CD8-positive, alpha-beta memory T cell (primary cell): Measurements from ENCODE around the gene PNKD. TPM values are rescaled to one million over a fixed set of nuclear protein-coding genes. Genes with fewer than 3 reads are reported as not detected.

Experiments used
- CTCF ChIA-PET: fragments of 350-600 bp; sonication (Branson Sonifier 250); formaldehyde crosslinking; loops from one replicate; lab custom pipeline; 2021; ENCODE audit warnings: antibody characterized with exemption; lab: Charles Lee
- POLR2A ChIA-PET: fragments of 350-600 bp; sonication (Branson Sonifier 250); formaldehyde crosslinking; loops from one replicate; lab custom pipeline; 2021; ENCODE audit warnings: antibody characterized with exemption; lab: Charles Lee
- DNase-seq, 5 donors: peaks; one replicate each; pipeline versions ENCODE4 v3.0.0 to v3.0.0-alpha.2; 2020 to 2022; ENCODE audit warnings: mixed read lengths in 1 of 5
- H3K27ac ChIP-seq: one replicate; pipeline ENCODE4 v1.7.0; 2013; ENCODE audit warnings: low read depth, mild to moderate bottlenecking, low read length, moderate library complexity
- H3K27me3 ChIP-seq: 2 replicates; pipeline ENCODE4 v1.7.0; 2013; ENCODE audit warnings: low read length, mild to moderate bottlenecking; ENCODE audit not compliant: insufficient read depth, poor library complexity, severe bottlenecking
- H3K36me3 ChIP-seq: 2 replicates; pipeline ENCODE4 v1.7.0; 2013; ENCODE audit warnings: mild to moderate bottlenecking, low read length, moderate library complexity; ENCODE audit not compliant: insufficient read depth
- H3K4me1 ChIP-seq: 2 replicates; pipeline ENCODE4 v1.7.0; 2013; ENCODE audit warnings: mild to moderate bottlenecking, low read length, moderate library complexity; ENCODE audit not compliant: insufficient read depth
- H3K4me3 ChIP-seq: 2 replicates; pipeline ENCODE4 v1.7.0; 2013; ENCODE audit warnings: mild to moderate bottlenecking, low read length
- H3K9me3 ChIP-seq: 2 replicates; pipeline ENCODE4 v1.7.0; 2013; ENCODE audit warnings: mild to moderate bottlenecking, low read length
- H3K27ac Mint-ChIP-seq, 8 donors: one replicate each; pipeline ENCODE4 v1.8.0; 2020 to 2021; ENCODE audit warnings: mixed read lengths in 8 of 8, mild to moderate bottlenecking in 6 of 8, inconsistent platforms in 3 of 8, moderate library complexity in 3 of 8
- H3K27me3 Mint-ChIP-seq, 2 donors: one replicate each; pipeline ENCODE4 v1.8.0; 2020 to 2021; ENCODE audit warnings: mixed read lengths in 2 of 2, mild to moderate bottlenecking in 1 of 2, moderate library complexity in 1 of 2
- H3K36me3 Mint-ChIP-seq, 3 donors: one replicate each; pipeline ENCODE4 v1.8.0; 2020 to 2021; ENCODE audit warnings: mixed read lengths in 3 of 3, inconsistent platforms in 1 of 3, mild to moderate bottlenecking in 1 of 3
- H3K4me1 Mint-ChIP-seq, 3 donors: one replicate each; pipeline ENCODE4 v1.8.0; 2020 to 2021; ENCODE audit warnings: mixed read lengths in 3 of 3, inconsistent platforms in 1 of 3, mild to moderate bottlenecking in 1 of 3
- H3K4me3 Mint-ChIP-seq, 7 donors: one replicate each; pipeline ENCODE4 v1.8.0; 2020 to 2021; ENCODE audit warnings: mixed read lengths in 7 of 7, mild to moderate bottlenecking in 6 of 7, moderate library complexity in 4 of 7, inconsistent platforms in 2 of 7
- H3K9me3 Mint-ChIP-seq, 5 donors: one replicate each; pipeline ENCODE4 v1.8.0; 2020 to 2022; ENCODE audit warnings: mixed read lengths in 5 of 5, mild to moderate bottlenecking in 3 of 5, moderate library complexity in 2 of 5, inconsistent platforms in 1 of 5
- polyA plus RNA-seq: library from polyadenylated mRNA; unstranded; fragments of 300-500 nt; fragmentation: Illumina TruSeq; gene quantifications from one replicate; pipeline ENCODE4 v1.2.3, GENCODE V29; 2021
- total RNA-seq, 2 experiments: library from RNA; stranded (reverse); gene quantifications; one replicate each; pipeline ENCODE4 v1.2.3, GENCODE V29; 2021

PNKD gene
- total and polyA plus RNA-seq, 3 experiments from 2014 or later: 26.8 to 111 (median 31.6) TPM

DNA sequence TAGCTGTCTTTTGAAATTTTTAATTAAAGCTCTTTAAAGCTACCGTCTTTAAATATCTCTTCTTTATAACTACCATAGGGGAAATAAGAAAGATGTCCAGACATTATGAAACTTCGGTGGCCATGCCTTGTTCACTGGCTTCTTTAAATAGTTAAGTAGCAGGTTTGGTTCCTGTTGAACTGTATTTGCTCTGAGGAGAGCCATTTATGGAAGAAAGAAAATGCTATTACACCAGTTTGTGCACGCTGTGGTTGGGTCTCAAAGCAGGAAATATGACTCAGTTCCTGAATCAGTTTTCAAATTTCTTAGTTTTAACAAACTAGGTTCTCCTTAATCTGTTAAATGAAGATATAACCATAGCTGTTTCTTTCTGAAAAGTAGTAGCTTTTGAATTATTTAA, 41.1 kb upstream of the PNKD start:
- Histone ChIP-seq H3K27me3 (no peaks in the 10 kb centered on the region), H3K9me3 (no peaks in the 10 kb centered on the region), H3K36me3 (peaks cover 50% of the 10 kb centered on the region), H3K4me1 (peaks cover 58% of the 10 kb centered on the region), H3K4me3 (no peak overlapping the region), H3K27ac (no peak overlapping the region)
- peak overlapping the region; percentile 73 to 94 (median 92) for H3K27ac Mint-ChIP-seq
- ChIA-PET CTCF (interaction anchor here (0.9 to 2.6 kb wide), 7 partner anchors 9 to 167 kb away, joined by 3 to 13 read pairs (median 6); partner anchors contain the start of genes AAMP, ARPC2 and PNKD), POLR2A (interaction anchor here (0.6 to 2.5 kb wide), 7 partner anchors 8 to 977 kb away, joined by 3 to 10 read pairs (median 5); partner anchors contain the start of genes AAMP, ARPC2 and ZFAND2B)
- no peaks in the 10 kb centered on the region for H3K27me3 Mint-ChIP-seq
- peak in 4 of 5 donors; percentile 24 to 59 (median 49) for DNase-seq
- peaks cover 74 to 87% (median 85%) of the 10 kb centered on the region in 3 donors for H3K4me1 Mint-ChIP-seq
- H3K4me3 Mint-ChIP-seq: peak overlapping the region; percentile 51 to 82 (median 75)
- H3K36me3 Mint-ChIP-seq: peaks cover 18 to 88% (median 33%) of the 10 kb centered on the region in 3 donors
- H3K9me3 Mint-ChIP-seq: no peaks in the 10 kb centered on the region

GRCh38 chr2:218229851-218230250, 40.5 kb upstream of the PNKD start:
- H3K27ac ChIP-seq: no peak overlapping the region
- H3K4me3 Mint-ChIP-seq: peak overlapping the region in 5 of 7 donors; percentile 57 to 79 (median 67)
- H3K4me1 Mint-ChIP-seq: peaks cover 69 to 87% (median 84%) of the 10 kb centered on the region in 3 donors
- DNase-seq: no peak
- peaks cover 57% of the 10 kb centered on the region for H3K4me1 ChIP-seq
- H3K9me3 ChIP-seq: no peaks in the 10 kb centered on the region
- no peaks in the 10 kb centered on the region for H3K27me3 Mint-ChIP-seq
- H3K4me3 ChIP-seq: peak overlapping the region; percentile 10
- no peaks in the 10 kb centered on the region for H3K27me3 ChIP-seq
- POLR2A ChIA-PET: interaction anchor here (0.6 to 2.5 kb wide), 7 partner anchors 9 to 976 kb away, joined by 3 to 10 read pairs (median 3); partner anchors contain the start of genes AAMP, ARPC2 and ZFAND2B
- H3K27ac Mint-ChIP-seq: peak overlapping the region; percentile 53 to 96 (median 90)
- H3K36me3 ChIP-seq: peaks cover 52% of the 10 kb centered on the region
- CTCF ChIA-PET: interaction anchor here (1.0 to 2.6 kb wide), 6 partner anchors 10 to 57 kb away, joined by 4 to 13 read pairs (median 8); partner anchors contain the start of genes AAMP, ARPC2 and PNKD
- peaks cover 20 to 88% (median 32%) of the 10 kb centered on the region in 3 donors for H3K36me3 Mint-ChIP-seq
- no peaks in the 10 kb centered on the region for H3K9me3 Mint-ChIP-seq

GRCh38 chr2:218230882-218231281, 39.4 kb upstream of the PNKD start:
- H3K27ac ChIP-seq: peak overlapping the region; percentile 17
- DNase-seq: peak in 2 of 5 donors; percentile 12 to 38
- Mint-ChIP-seq H3K9me3 (no peaks in the 10 kb centered on the region), H3K27ac (peak overlapping the region; percentile 82 to 96 (median 92)), H3K36me3 (peaks cover 20 to 88% (median 33%) of the 10 kb centered on the region in 3 donors), H3K4me3 (peak overlapping the region; percentile 17 to 76 (median 61)), H3K27me3 (no peaks in the 10 kb centered on the region), H3K4me1 (peaks cover 58 to 77% (median 74%) of the 10 kb centered on the region in 3 donors)
- ChIA-PET CTCF (interaction anchor here (0.7 to 2.5 kb wide), 6 partner anchors 10 to 39 kb away, joined by 3 to 9 read pairs (median 3); partner anchors contain the start of genes AAMP, ARPC2 and PNKD), POLR2A (interaction anchor here (1.0 to 2.5 kb wide), 2 partner anchors 10 to 16 kb away, joined by 3 to 7 read pairs; no protein-coding TSS in a partner anchor)
- no peaks in the 10 kb centered on the region for H3K9me3 ChIP-seq
- H3K36me3 ChIP-seq: peaks cover 59% of the 10 kb centered on the region
- H3K27me3 ChIP-seq: no peaks in the 10 kb centered on the region
- no peak overlapping the region for H3K4me3 ChIP-seq
- H3K4me1 ChIP-seq: peaks cover 49% of the 10 kb centered on the region

DNA sequence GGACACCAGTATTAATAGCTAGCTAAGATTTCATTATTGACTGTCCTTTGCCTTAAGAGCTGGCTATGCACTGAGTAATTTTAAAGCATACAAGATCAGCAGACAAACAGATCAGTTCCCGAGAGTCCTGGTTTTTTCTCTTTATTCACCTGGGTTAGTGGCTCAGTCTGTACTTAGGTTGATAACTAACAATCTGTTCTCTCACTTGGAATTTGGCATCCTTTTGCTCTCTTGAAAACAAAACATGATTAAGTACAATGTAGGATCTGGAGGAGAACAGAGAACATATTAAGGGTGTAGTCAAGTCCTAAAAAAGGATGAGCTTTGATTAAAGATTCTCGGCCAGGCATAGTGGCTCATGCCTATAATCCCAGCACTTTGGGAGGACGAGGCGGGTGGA, 36.8 kb upstream of the PNKD start:
- Histone ChIP-seq H3K4me1 (peaks cover 40% of the 10 kb centered on the region), H3K4me3 (no peak overlapping the region), H3K27ac (no peak overlapping the region), H3K9me3 (no peaks in the 10 kb centered on the region), H3K36me3 (peaks cover 71% of the 10 kb centered on the region), H3K27me3 (no peaks in the 10 kb centered on the region)
- ChIA-PET CTCF (interaction anchor here (0.8 to 1.6 kb wide), 2 partner anchors 24 kb away, joined by 3 to 4 read pairs; no protein-coding TSS in a partner anchor), POLR2A (no interaction called here)
- no peaks in the 10 kb centered on the region for H3K9me3 Mint-ChIP-seq
- no peak for DNase-seq
- no peak overlapping the region for H3K4me3 Mint-ChIP-seq
- H3K36me3 Mint-ChIP-seq: peaks cover 20 to 89% (median 26%) of the 10 kb centered on the region in 3 donors
- H3K27ac Mint-ChIP-seq: peak overlapping the region in 6 of 8 donors; percentile 3 to 86 (median 72)
- H3K4me1 Mint-ChIP-seq: peaks cover 42 to 63% (median 51%) of the 10 kb centered on the region in 3 donors
- no peaks in the 10 kb centered on the region for H3K27me3 Mint-ChIP-seq

GRCh38 chr2:218234521-218234920, 35.8 kb upstream of the PNKD start:
- ChIA-PET POLR2A (interaction anchor here (1.2 kb wide), 1 partner anchor 15 kb away, joined by 3 read pairs; no protein-coding TSS in a partner anchor), CTCF (interaction anchor here (1.0 to 1.6 kb wide), 2 partner anchors 23 to 49 kb away, joined by 3 read pairs; no protein-coding TSS in a partner anchor)
- Histone ChIP-seq H3K27ac (no peak overlapping the region), H3K9me3 (no peaks in the 10 kb centered on the region), H3K27me3 (no peaks in the 10 kb centered on the region), H3K4me3 (no peak overlapping the region), H3K36me3 (peaks cover 75% of the 10 kb centered on the region), H3K4me1 (peaks cover 30% of the 10 kb centered on the region)
- no peaks in the 10 kb centered on the region for H3K27me3 Mint-ChIP-seq
- H3K9me3 Mint-ChIP-seq: no peaks in the 10 kb centered on the region
- peaks cover 24 to 90% (median 26%) of the 10 kb centered on the region in 3 donors for H3K36me3 Mint-ChIP-seq
- H3K27ac Mint-ChIP-seq: peak overlapping the region in 6 of 8 donors; percentile 23 to 82 (median 60)
- DNase-seq: no peak
- H3K4me1 Mint-ChIP-seq: peaks cover 34 to 55% (median 43%) of the 10 kb centered on the region in 3 donors
- no peak overlapping the region for H3K4me3 Mint-ChIP-seq

GRCh38 chr2:218235017-218235416, 35.3 kb upstream of the PNKD start:
- Histone ChIP-seq H3K4me1 (peaks cover 25% of the 10 kb centered on the region), H3K4me3 (no peak overlapping the region), H3K27ac (no peak overlapping the region), H3K36me3 (peaks cover 80% of the 10 kb centered on the region), H3K27me3 (no peaks in the 10 kb centered on the region), H3K9me3 (no peaks in the 10 kb centered on the region)
- H3K4me3 Mint-ChIP-seq: no peak overlapping the region
- ChIA-PET POLR2A (interaction anchor here (1.2 kb wide), 1 partner anchor 15 kb away, joined by 3 read pairs; no protein-coding TSS in a partner anchor), CTCF (interaction anchor here (1.0 to 1.3 kb wide), 3 partner anchors 10 to 50 kb away, joined by 3 to 4 read pairs (median 3); no protein-coding TSS in a partner anchor)
- H3K27ac Mint-ChIP-seq: peak overlapping the region in 7 of 8 donors; percentile 29 to 84 (median 69)
- no peaks in the 10 kb centered on the region for H3K9me3 Mint-ChIP-seq
- H3K36me3 Mint-ChIP-seq: peaks cover 24 to 93% (median 26%) of the 10 kb centered on the region in 3 donors
- no peaks in the 10 kb centered on the region for H3K27me3 Mint-ChIP-seq
- no peak for DNase-seq
- H3K4me1 Mint-ChIP-seq: peaks cover 29 to 50% (median 39%) of the 10 kb centered on the region in 3 donors

- Mint-ChIP-seq H3K9me3 (no peaks in the 10 kb centered on the region), H3K4me1 (peaks cover 16 to 46% (median 29%) of the 10 kb centered on the region in 3 donors), H3K4me3 (no peak overlapping the region), H3K27ac (peak overlapping the region in 1 of 8 donors; percentile 60), H3K36me3 (peaks cover 15 to 95% (median 22%) of the 10 kb centered on the region in 3 donors), H3K27me3 (no peaks in the 10 kb centered on the region)
- Histone ChIP-seq H3K36me3 (peaks cover 81% of the 10 kb centered on the region), H3K27ac (no peak overlapping the region), H3K4me1 (peaks cover 15% of the 10 kb centered on the region), H3K9me3 (no peaks in the 10 kb centered on the region), H3K27me3 (no peaks in the 10 kb centered on the region), H3K4me3 (no peak overlapping the region)
- DNase-seq: no peak
- POLR2A ChIA-PET: no interaction called here
- CTCF ChIA-PET: interaction anchor here (1.0 to 1.8 kb wide), 2 partner anchors 10 to 50 kb away, joined by 3 to 6 read pairs; no protein-coding TSS in a partner anchor
These were observed 33.5 kb upstream of the PNKD start for GRCh38 chr2:218236829-218237228.
